WTC11 (cell line): ENCODE data around the gene CENPL. TPM values are rescaled to one million over a fixed set of nuclear protein-coding genes. Genes with fewer than 3 reads are reported as not detected.

Experiments
- ATAC-seq: fragments of 200-7000 bp; cut with Tn5 transposase; 2 replicates; pipeline ENCODE4 v1.10.0; 2021; ENCODE audit warnings: mild to moderate bottlenecking, moderate library complexity
- CTCF ChIA-PET: fragments of 300-600 bp; sonication (Branson Sonifier 250); formaldehyde crosslinking; loops from one replicate; lab custom pipeline; 2021; ENCODE audit warnings: antibody characterized with exemption; lab: Charles Lee
- POLR2A ChIA-PET: fragments of 350-600 bp; sonication (Branson Sonifier 250); formaldehyde crosslinking; loops from one replicate; lab custom pipeline; 2021; ENCODE audit warnings: antibody characterized with exemption; lab: Charles Lee
- DNase-seq: peaks from one replicate; pipeline ENCODE4 v3.0.0; 2021; ENCODE audit warnings: low spot score
- H3K27ac Mint-ChIP-seq: 2 replicates; pipeline ENCODE4 v1.8.0; 2021; ENCODE audit warnings: mixed read lengths
- H3K27me3 Mint-ChIP-seq: 2 replicates; pipeline ENCODE4 v1.8.0; 2021; ENCODE audit warnings: low read depth, mild to moderate bottlenecking, moderate library complexity, mixed read lengths
- H3K36me3 Mint-ChIP-seq: 2 replicates; pipeline ENCODE4 v1.8.0; 2021; ENCODE audit warnings: mixed read lengths
- H3K4me1 Mint-ChIP-seq: 2 replicates; pipeline ENCODE4 v1.8.0; 2022; ENCODE audit warnings: mixed read lengths
- H3K4me3 Mint-ChIP-seq: 2 replicates; pipeline ENCODE4 v1.8.0; 2021; ENCODE audit warnings: mild to moderate bottlenecking, moderate library complexity, mixed read lengths
- H3K9me3 Mint-ChIP-seq: 2 replicates; pipeline ENCODE4 v1.8.0; 2021; ENCODE audit warnings: mixed read lengths
- ATF1 ChIP-seq: sonication (generic); formaldehyde crosslinking; IDR thresholded peaks from 2 replicates; pipeline ENCODE4 v1.8.1; 2023; ENCODE audit warnings: mild to moderate bottlenecking, moderate library complexity, missing genetic modification reagents
- CDX4 ChIP-seq: fragments of 250-450 bp; sonication (Bioruptor Pico); IDR thresholded peaks from 2 replicates; pipeline ENCODE4 v1.9.0; 2021; ENCODE audit warnings: moderate library complexity, mild to moderate bottlenecking, inconsistent platforms, borderline replicate concordance
- CREB1 ChIP-seq: sonication (generic); formaldehyde crosslinking; IDR thresholded peaks from 2 replicates; pipeline ENCODE4 v1.8.0; 2023; ENCODE audit warnings: mild to moderate bottlenecking, missing genetic modification reagents
- E2F5 ChIP-seq: sonication (generic); formaldehyde crosslinking; IDR thresholded peaks from 2 replicates; pipeline ENCODE4 v1.8.1; 2022; ENCODE audit warnings: mild to moderate bottlenecking, moderate library complexity, missing genetic modification reagents
- ERG ChIP-seq: fragments of 250-450 bp; sonication (Bioruptor Pico); IDR thresholded peaks from 2 replicates; pipeline ENCODE4 v1.8.0; 2021; ENCODE audit warnings: mild to moderate bottlenecking
- FOXK1 ChIP-seq: sonication (generic); formaldehyde crosslinking; IDR thresholded peaks from 2 replicates; pipeline ENCODE4 v1.8.0; 2022; ENCODE audit warnings: mild to moderate bottlenecking, moderate library complexity, missing genetic modification reagents
- FOXP4 ChIP-seq: sonication (generic); formaldehyde crosslinking; IDR thresholded peaks from 2 replicates; pipeline ENCODE4 v1.8.0; 2022; ENCODE audit warnings: mild to moderate bottlenecking, missing genetic modification reagents
- GRHL2 ChIP-seq: fragments of 250-450 bp; sonication (Bioruptor Pico); IDR thresholded peaks from 2 replicates; pipeline ENCODE4 v1.8.0; 2022; ENCODE audit warnings: mild to moderate bottlenecking, moderate library complexity; ENCODE audit not compliant: insufficient replicate concordance, severe bottlenecking
- PRDM15 ChIP-seq: sonication (generic); formaldehyde crosslinking; IDR thresholded peaks from 2 replicates; pipeline ENCODE4 v1.8.0; 2022; ENCODE audit warnings: missing genetic modification reagents
- TEAD1 ChIP-seq: sonication (generic); formaldehyde crosslinking; IDR thresholded peaks from 2 replicates; pipeline ENCODE4 v1.8.0; 2022; ENCODE audit warnings: mild to moderate bottlenecking, missing genetic modification reagents
- TP53 ChIP-seq: sonication (generic); formaldehyde crosslinking; IDR thresholded peaks from 2 replicates; pipeline ENCODE4 v1.8.1; 2023; ENCODE audit warnings: mild to moderate bottlenecking, missing genetic modification reagents
- USF2 ChIP-seq: sonication (generic); formaldehyde crosslinking; IDR thresholded peaks from 2 replicates; pipeline ENCODE4 v1.8.1; 2023; ENCODE audit warnings: mild to moderate bottlenecking, missing genetic modification reagents, moderate library complexity
- ZNF121 ChIP-seq: sonication (generic); formaldehyde crosslinking; IDR thresholded peaks from 2 replicates; pipeline ENCODE4 v1.8.0; 2023; ENCODE audit warnings: missing genetic modification reagents
- ZNF263 ChIP-seq: sonication (generic); formaldehyde crosslinking; IDR thresholded peaks from 2 replicates; pipeline ENCODE4 v1.8.1; 2022; ENCODE audit warnings: low read depth, mild to moderate bottlenecking, moderate library complexity, missing genetic modification reagents
- ZNF396 ChIP-seq: fragments of 250-450 bp; sonication (Bioruptor Pico); IDR thresholded peaks from 2 replicates; pipeline ENCODE4 v1.8.0; 2021; ENCODE audit warnings: mild to moderate bottlenecking, moderate library complexity, borderline replicate concordance
- ZNF512 ChIP-seq: sonication (generic); formaldehyde crosslinking; IDR thresholded peaks from 2 replicates; pipeline ENCODE4 v1.8.1; 2022; ENCODE audit warnings: missing genetic modification reagents, borderline replicate concordance
- ZNF532 ChIP-seq: fragments of 250-450 bp; sonication (Bioruptor Pico); IDR thresholded peaks from 2 replicates; pipeline ENCODE4 v1.9.0; 2021; ENCODE audit warnings: mild to moderate bottlenecking, borderline replicate concordance
- total RNA-seq: library from RNA; stranded (reverse); gene quantifications from 3 replicates; pipeline ENCODE4 v1.2.3, GENCODE V29; 2021

Gene CENPL
- total RNA-seq, 1 experiment from 2014 or later: 20.1 TPM

- TF ChIP-seq FOXK1: no peak
- TF ChIP-seq FOXP4: no peak
- TF ChIP-seq PRDM15 (CRISPR knock-in tag): no peak
- TF ChIP-seq TP53 (CRISPR knock-in tag): no peak
- TF ChIP-seq GRHL2 (CRISPR knock-in tag): no peak
- no peak for TF ChIP-seq CDX4
- no peak for TF ChIP-seq CREB1 (CRISPR knock-in tag)
- no peak for TF ChIP-seq ZNF263 (CRISPR knock-in tag)
- TF ChIP-seq ATF1: no peak
- H3K27ac Mint-ChIP-seq: no peak overlapping the region
- ChIA-PET POLR2A (no interaction called here), CTCF (no interaction called here)
- no peaks in the 10 kb centered on the region for H3K4me1 Mint-ChIP-seq
- H3K4me3 Mint-ChIP-seq: no peak overlapping the region
- no peak for ATAC-seq
- peaks cover 40% of the 10 kb centered on the region for H3K36me3 Mint-ChIP-seq
- no peaks in the 10 kb centered on the region for H3K27me3 Mint-ChIP-seq
- no peak for DNase-seq
- peaks cover 17% of the 10 kb centered on the region for H3K9me3 Mint-ChIP-seq
These were observed 26.6 kb downstream of the CENPL start for GRCh38 chr1:173798078-173798477.

- Mint-ChIP-seq H3K27ac (no peak overlapping the region; the same call in none of the 2 replicates), H3K9me3 (no peaks in the 10 kb centered on the region)
- no peak for DNase-seq
- TF ChIP-seq E2F5 (CRISPR knock-in tag): no peak
- TF ChIP-seq ERG (CRISPR knock-in tag): no peak
- TF ChIP-seq, all 79 proteins: peak for 0
- Mint-ChIP-seq H3K4me1 (peaks cover 7% of the 10 kb centered on the region), H3K4me3 (no peak overlapping the region), H3K36me3 (peaks cover 12% of the 10 kb centered on the region), H3K27me3 (no peaks in the 10 kb centered on the region)
- ChIA-PET POLR2A (no interaction called here), CTCF (no interaction called here)
- no peak for ATAC-seq
These were observed 34.8 kb downstream of the CENPL start for GRCh38 chr1:173789841-173790240.

GRCh38 chr1:173784997-173785396 is 39.7 kb downstream of the CENPL start:
- DNase-seq (no peak), ATAC-seq (no peak)
- peaks cover 11% of the 10 kb centered on the region for H3K36me3 Mint-ChIP-seq
- no peaks in the 10 kb centered on the region for H3K27me3 Mint-ChIP-seq
- H3K9me3 Mint-ChIP-seq: no peaks in the 10 kb centered on the region
- ChIA-PET CTCF (no interaction called here), POLR2A (interaction anchor here (0.6 kb wide), 1 partner anchor 10 kb away, joined by 3 read pairs; no protein-coding TSS in a partner anchor)
- no peak overlapping the region for H3K4me3 Mint-ChIP-seq
- no peaks in the 10 kb centered on the region for H3K4me1 Mint-ChIP-seq
- H3K27ac Mint-ChIP-seq: no peak overlapping the region
- TF ChIP-seq USF2 (CRISPR knock-in tag) (no peak), ZNF121 (CRISPR knock-in tag) (no peak), ZNF512 (CRISPR knock-in tag) (no peak), ZNF396 (CRISPR knock-in tag) (no peak), ZNF532 (CRISPR knock-in tag) (no peak), TEAD1 (CRISPR knock-in tag) (no peak)
